PC-3 (cell line): Measurements from ENCODE around the gene PDE9A.

Experiments
- CTCF ChIP-seq: fragments of 300-600 bp; sonication (generic); conservative IDR thresholded peaks from 2 replicates; pipeline ENCODE4 v1.5.1; 2017; ENCODE audit warnings: antibody characterized with exemption, low read depth, mild to moderate bottlenecking, low read length
- EZH2 ChIP-seq: fragments of 300-600 bp; sonication (generic); IDR thresholded peaks from one replicate; pipeline ENCODE4 v1.6.1; 2017; ENCODE audit warnings: antibody characterized with exemption, mild to moderate bottlenecking, low read length; ENCODE audit not compliant: unreplicated experiment
- EZH2phosphoT487 ChIP-seq: fragments of 300-600 bp; sonication (generic); IDR thresholded peaks from 2 replicates; pipeline ENCODE4 v1.6.1; 2018; ENCODE audit warnings: mild to moderate bottlenecking, antibody characterized with exemption, low read length, borderline replicate concordance

- TF ChIP-seq CTCF = no peak
- TF ChIP-seq EZH2phosphoT487 = no peak
- TF ChIP-seq EZH2 = no peak
Observed at GRCh38 chr21:42820616-42821465, 167.4 kb downstream of the PDE9A start.
